A549 (cell line): ENCODE measurements around the gene FKBP1A. TPM values are rescaled to one million over a fixed set of nuclear protein-coding genes. Genes with fewer than 3 reads are reported as not detected.

Experiments used
- ATAC-seq, 2 experiments: fragments of 200-7000 bp in 1 of 2; fragments of >200 bp in 1 of 2; cut with Nextera tagmentation in 1 of 2; cut with Tn5 transposase in 1 of 2; 3 replicates each; pipeline versions ENCODE4 v1.8.0 to v1.9.1; 2018 to 2020; ENCODE audit warnings: mild to moderate bottlenecking in 1 of 2, moderate library complexity in 1 of 2
- CTCF ChIA-PET: fragments of 300-600 bp; sonication (Branson Sonifier 250); formaldehyde crosslinking; extraction: SDS; loops from one replicate; lab custom pipeline; 2021; ENCODE audit warnings: antibody characterized with exemption, inconsistent platforms; lab: Yijun Ruan, JAX
- POLR2A ChIA-PET: fragments of 350-600 bp; formaldehyde crosslinking; extraction: SDS; loops from one replicate; lab custom pipeline; 2021; ENCODE audit warnings: antibody characterized with exemption, inconsistent platforms; lab: Yijun Ruan, JAX
- DNase-seq, 2 experiments: peaks; one replicate each; pipeline versions ENCODE4 v3.0.0 to v3.0.0-alpha.2; 2011 to 2016; ENCODE audit warnings: low read depth in 1 of 2, low spot score in 1 of 2
- FAIRE-seq: peaks from 2 replicates; lab custom pipeline; 2011; peaks lifted over from hg19 to GRCh38; lab: Jason Lieb, UNC
- H3K27ac ChIP-seq, 2 experiments: fragments of >200 bp; sonication (Bioruptor Twin); formaldehyde crosslinking; 3 replicates each; pipeline ENCODE4 v1.5.1; 2016 to 2017
- H3K4me1 ChIP-seq: fragments of >200 bp; sonication (Bioruptor Twin); formaldehyde crosslinking; 3 replicates; pipeline ENCODE4 v1.6.1; 2016
- H3K4me2 ChIP-seq: fragments of >200 bp; sonication (Bioruptor Twin); formaldehyde crosslinking; 3 replicates; pipeline ENCODE4 v1.6.1; 2016
- H3K4me3 ChIP-seq: fragments of >200 bp; sonication (Bioruptor Twin); formaldehyde crosslinking; 3 replicates; pipeline ENCODE4 v1.5.1; 2016
- H3K9me3 ChIP-seq: fragments of >200 bp; sonication (Bioruptor Twin); formaldehyde crosslinking; 3 replicates; pipeline ENCODE4 v1.6.1; 2016
- BHLHE40 ChIP-seq: IDR thresholded peaks from 2 replicates; pipeline ENCODE4 v1.6.1; 2012; ENCODE audit warnings: low read depth, low read length, inconsistent platforms
- CBX2 ChIP-seq: fragments of 200-600 bp; sonication (generic); IDR thresholded peaks from 2 replicates; pipeline ENCODE4 v1.6.1; 2016; ENCODE audit warnings: low read depth, mild to moderate bottlenecking, borderline replicate concordance
- CBX8 ChIP-seq: fragments of 200-600 bp; sonication (generic); IDR thresholded peaks from 2 replicates; pipeline ENCODE4 v1.6.1; 2016
- EHF ChIP-seq: fragments of 250-450 bp; sonication (Bioruptor Pico); IDR thresholded peaks from 2 replicates; pipeline ENCODE4 v1.5.0; 2020; ENCODE audit warnings: mild to moderate bottlenecking
- FOXS1 ChIP-seq: fragments of 250-450 bp; sonication (Bioruptor Pico); IDR thresholded peaks from 2 replicates; pipeline ENCODE4 v1.5.0; 2020; ENCODE audit warnings: mild to moderate bottlenecking, moderate library complexity
- HES2 ChIP-seq: fragments of >200 bp; sonication (Bioruptor Twin); formaldehyde crosslinking; IDR thresholded peaks from 2 replicates; pipeline ENCODE4 v1.6.1; 2016
- HEYL ChIP-seq: fragments of 250-450 bp; sonication (Bioruptor Pico); IDR thresholded peaks from 2 replicates; pipeline ENCODE4 v1.8.0; 2021; ENCODE audit warnings: mild to moderate bottlenecking, moderate library complexity
- JUNB ChIP-seq: fragments of >200 bp; sonication (Bioruptor Twin); formaldehyde crosslinking; IDR thresholded peaks from 2 replicates; pipeline ENCODE4 v1.6.1; 2016
- KDM5A ChIP-seq: fragments of 200-600 bp; sonication (generic); IDR thresholded peaks from 2 replicates; pipeline ENCODE4 v1.6.1; 2016; ENCODE audit warnings: antibody characterized with exemption, mild to moderate bottlenecking
- MYC ChIP-seq: IDR thresholded peaks from 2 replicates; pipeline ENCODE4 v1.6.1; 2012; ENCODE audit warnings: mild to moderate bottlenecking, inconsistent platforms, low read length, improper control_type of control experiment, borderline replicate concordance
- NPAS2 ChIP-seq: fragments of 250-450 bp; sonication (Bioruptor Pico); IDR thresholded peaks from 2 replicates; pipeline ENCODE4 v1.8.0; 2022; ENCODE audit warnings: mild to moderate bottlenecking, moderate library complexity, borderline replicate concordance
- PBX3 ChIP-seq: IDR thresholded peaks from 2 replicates; pipeline ENCODE4 v1.6.1; 2012
- REST ChIP-seq: fragments of 200-600 bp; sonication (generic); IDR thresholded peaks from 2 replicates; pipeline ENCODE4 v1.6.1; 2016; ENCODE audit warnings: antibody characterized with exemption, mild to moderate bottlenecking, moderate library complexity
- RFX5 ChIP-seq: fragments of 450-650 bp; IDR thresholded peaks from 2 replicates; pipeline ENCODE4 v1.7.1; 2014; ENCODE audit warnings: antibody characterized with exemption, mild to moderate bottlenecking, moderate library complexity
- SMC3 ChIP-seq: fragments of >200 bp; sonication (Bioruptor Twin); formaldehyde crosslinking; IDR thresholded peaks from 3 replicates; pipeline ENCODE4 v1.6.1; 2018; ENCODE audit warnings: inconsistent platforms
- SREBF2 ChIP-seq: fragments of 450-650 bp; IDR thresholded peaks from 2 replicates; pipeline ENCODE4 v1.6.1; 2014; ENCODE audit warnings: mild to moderate bottlenecking, moderate library complexity
- TP53 ChIP-seq: fragments of 250-450 bp; sonication (Bioruptor Pico); IDR thresholded peaks from 2 replicates; pipeline ENCODE4 v1.5.0; 2021; ENCODE audit warnings: mild to moderate bottlenecking, moderate library complexity
- ZC3H11A ChIP-seq: fragments of 450-650 bp; IDR thresholded peaks from 2 replicates; pipeline ENCODE4 v1.6.1; 2014; ENCODE audit warnings: antibody characterized with exemption, mild to moderate bottlenecking
- ZSCAN20 ChIP-seq: fragments of 250-450 bp; sonication (Bioruptor Pico); IDR thresholded peaks from 2 replicates; pipeline ENCODE4 v1.8.0; 2022; ENCODE audit warnings: mild to moderate bottlenecking, moderate library complexity
- WGBS: methylation state at CpG from one replicate; pipeline ENCODE4 v1.1.6; 2017; ENCODE audit errors: missing lambda C conversion rate; 5-methylcytosine and 5-hydroxymethylcytosine counted together
- polyA plus RNA-seq, 4 experiments: library from polyadenylated mRNA; depleted of rRNA in 3 of 4; stranded (reverse); fragments of >200 nt; fragmentation: RNase III in 1 of 4; extraction: RNeasy Plus Mini Kit Qiagen cat#74134 plus additional on column Dnase treatment in 1 of 4; gene quantifications; 2 replicates in 3 of 4; 3 replicates in 1 of 4; pipeline ENCODE4 v1.2.3, GENCODE V29; 2011 to 2017
- TF ChIP-seq, protein P1 (sequence below): fragments of 250-450 bp; sonication (Bioruptor Pico); IDR thresholded peaks from 2 replicates; pipeline ENCODE4 v1.5.0; 2020; ENCODE audit warnings: low read depth, mild to moderate bottlenecking, moderate library complexity
- TF ChIP-seq, protein P2 (sequence below): fragments of 150-350 bp; IDR thresholded peaks from 2 replicates; pipeline ENCODE4 v1.6.1; 2014; ENCODE audit warnings: low read depth, mild to moderate bottlenecking, low read length
- TF ChIP-seq, protein P3 (sequence below): fragments of >200 bp; sonication (Bioruptor Twin); formaldehyde crosslinking; IDR thresholded peaks from 3 replicates; pipeline ENCODE4 v1.5.1; 2016

Gene FKBP1A
- polyA plus RNA-seq, 2 of the 4 experiments (the other 2 are of a cell fraction), result 385 to 535 TPM

GRCh38 chr20:1396264-1396663 lies 3.4 kb upstream of the FKBP1A start (continued):
- no peak for TF ChIP-seq REST
- TF ChIP-seq, protein P1, sequence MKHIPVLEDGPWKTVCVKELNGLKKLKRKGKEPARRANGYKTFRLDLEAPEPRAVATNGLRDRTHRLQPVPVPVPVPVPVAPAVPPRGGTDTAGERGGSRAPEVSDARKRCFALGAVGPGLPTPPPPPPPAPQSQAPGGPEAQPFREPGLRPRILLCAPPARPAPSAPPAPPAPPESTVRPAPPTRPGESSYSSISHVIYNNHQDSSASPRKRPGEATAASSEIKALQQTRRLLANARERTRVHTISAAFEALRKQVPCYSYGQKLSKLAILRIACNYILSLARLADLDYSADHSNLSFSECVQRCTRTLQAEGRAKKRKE (CRISPR knock-in tag), result no peak
- no peak for TF ChIP-seq EHF (CRISPR knock-in tag)
- no peak for TF ChIP-seq JUNB
- no peak for TF ChIP-seq SMC3
- no peak for TF ChIP-seq ZSCAN20 (CRISPR knock-in tag)
- no peak for TF ChIP-seq CBX2
- TF ChIP-seq HEYL (CRISPR knock-in tag), result no peak
- no peak for TF ChIP-seq SREBF2
- TF ChIP-seq, all 56 proteins: peak for 0

- no peak overlapping the region for H3K4me3 ChIP-seq
- peaks cover 25% of the 10 kb centered on the region; the same call in 2 of the 3 replicates for H3K4me1 ChIP-seq
- no peak for TF ChIP-seq SMC3
- TF ChIP-seq CBX8, result no peak
- no peak for TF ChIP-seq MYC
- TF ChIP-seq TP53 (CRISPR knock-in tag), result no peak
- no peak for TF ChIP-seq NPAS2
- TF ChIP-seq, protein P2, sequence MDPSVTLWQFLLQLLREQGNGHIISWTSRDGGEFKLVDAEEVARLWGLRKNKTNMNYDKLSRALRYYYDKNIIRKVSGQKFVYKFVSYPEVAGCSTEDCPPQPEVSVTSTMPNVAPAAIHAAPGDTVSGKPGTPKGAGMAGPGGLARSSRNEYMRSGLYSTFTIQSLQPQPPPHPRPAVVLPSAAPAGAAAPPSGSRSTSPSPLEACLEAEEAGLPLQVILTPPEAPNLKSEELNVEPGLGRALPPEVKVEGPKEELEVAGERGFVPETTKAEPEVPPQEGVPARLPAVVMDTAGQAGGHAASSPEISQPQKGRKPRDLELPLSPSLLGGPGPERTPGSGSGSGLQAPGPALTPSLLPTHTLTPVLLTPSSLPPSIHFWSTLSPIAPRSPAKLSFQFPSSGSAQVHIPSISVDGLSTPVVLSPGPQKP, result no peak
- TF ChIP-seq BHLHE40, result no peak
- TF ChIP-seq HEYL (CRISPR knock-in tag), result no peak
- TF ChIP-seq HES2, result no peak
- no peak for TF ChIP-seq ZSCAN20 (CRISPR knock-in tag)
- TF ChIP-seq, protein P3, sequence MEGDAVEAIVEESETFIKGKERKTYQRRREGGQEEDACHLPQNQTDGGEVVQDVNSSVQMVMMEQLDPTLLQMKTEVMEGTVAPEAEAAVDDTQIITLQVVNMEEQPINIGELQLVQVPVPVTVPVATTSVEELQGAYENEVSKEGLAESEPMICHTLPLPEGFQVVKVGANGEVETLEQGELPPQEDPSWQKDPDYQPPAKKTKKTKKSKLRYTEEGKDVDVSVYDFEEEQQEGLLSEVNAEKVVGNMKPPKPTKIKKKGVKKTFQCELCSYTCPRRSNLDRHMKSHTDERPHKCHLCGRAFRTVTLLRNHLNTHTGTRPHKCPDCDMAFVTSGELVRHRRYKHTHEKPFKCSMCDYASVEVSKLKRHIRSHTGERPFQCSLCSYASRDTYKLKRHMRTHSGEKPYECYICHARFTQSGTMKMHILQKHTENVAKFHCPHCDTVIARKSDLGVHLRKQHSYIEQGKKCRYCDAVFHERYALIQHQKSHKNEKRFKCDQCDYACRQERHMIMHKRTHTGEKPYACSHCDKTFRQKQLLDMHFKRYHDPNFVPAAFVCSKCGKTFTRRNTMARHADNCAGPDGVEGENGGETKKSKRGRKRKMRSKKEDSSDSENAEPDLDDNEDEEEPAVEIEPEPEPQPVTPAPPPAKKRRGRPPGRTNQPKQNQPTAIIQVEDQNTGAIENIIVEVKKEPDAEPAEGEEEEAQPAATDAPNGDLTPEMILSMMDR, result no peak
- no peak for TF ChIP-seq FOXS1
- no peak for TF ChIP-seq CBX2
- TF ChIP-seq, protein P1 (CRISPR knock-in tag), result no peak
- no peak for TF ChIP-seq ZC3H11A
- no peak for TF ChIP-seq RFX5
- TF ChIP-seq PBX3, result no peak
- no peak for TF ChIP-seq KDM5A
- 42% methylated on average over 2 of the region's 2 CpGs for WGBS
- H3K9me3 ChIP-seq, result no peaks in the 10 kb centered on the region
- ATAC-seq (no peak), DNase-seq (no peak), FAIRE-seq (no peak)
- CTCF ChIA-PET, result interaction anchor here (2.4 kb wide), 1 partner anchor 72 kb away, joined by 8 read pairs; the partner anchor contains the start of gene NSFL1C
- H3K27ac ChIP-seq, result no peak overlapping the region
- H3K4me2 ChIP-seq, result no peak overlapping the region
- POLR2A ChIA-PET, result no interaction called here
These were observed 1.8 kb upstream of the FKBP1A start for GRCh38 chr20:1394686-1395085.
